Glutamatergic neuron (in vitro differentiated cells): Measurements from ENCODE around the gene SH3YL1. TPM values are rescaled to one million over a fixed set of nuclear protein-coding genes. Genes with fewer than 3 reads are reported as not detected.

ENCODE experiments used
- DNase-seq: peaks from one replicate; pipeline ENCODE4 v3.0.0; 2022
- H3K27ac Mint-ChIP-seq: one replicate; pipeline ENCODE4 v1.8.0; 2020; ENCODE audit warnings: mild to moderate bottlenecking, mixed read lengths, inconsistent platforms; ENCODE audit not compliant: unreplicated experiment
- H3K27me3 Mint-ChIP-seq: one replicate; pipeline ENCODE4 v1.8.0; 2020; ENCODE audit warnings: mild to moderate bottlenecking, moderate library complexity, mixed read lengths, inconsistent platforms; ENCODE audit not compliant: unreplicated experiment
- H3K36me3 Mint-ChIP-seq: one replicate; pipeline ENCODE4 v1.8.0; 2020; ENCODE audit warnings: mild to moderate bottlenecking, mixed read lengths, inconsistent platforms; ENCODE audit not compliant: unreplicated experiment
- H3K4me1 Mint-ChIP-seq: one replicate; pipeline ENCODE4 v1.8.0; 2020; ENCODE audit warnings: mild to moderate bottlenecking, low read depth, mixed read lengths, inconsistent platforms; ENCODE audit not compliant: unreplicated experiment
- H3K4me3 Mint-ChIP-seq: one replicate; pipeline ENCODE4 v1.8.0; 2020; ENCODE audit warnings: mild to moderate bottlenecking, mixed read lengths, inconsistent platforms; ENCODE audit not compliant: unreplicated experiment
- H3K9me3 Mint-ChIP-seq: one replicate; pipeline ENCODE4 v1.8.0; 2020; ENCODE audit warnings: mild to moderate bottlenecking, moderate library complexity, mixed read lengths, inconsistent platforms; ENCODE audit not compliant: unreplicated experiment
- total RNA-seq: library from RNA; stranded (reverse); fragmentation: NEBNext Ultra II Directional; extraction: Animal tissue kit (Norgen Biotek cat#: 25700); gene quantifications from one replicate; pipeline ENCODE4 v1.2.1, GENCODE V29; 2021; ENCODE audit not compliant: unreplicated experiment
- TF ChIP-seq, protein P1 (sequence below): fragments of 200-600 bp; sonication (generic); IDR thresholded peaks from one replicate; pipeline ENCODE4 v1.5.0; 2021; ENCODE audit not compliant: partially characterized antibody, unreplicated experiment

Gene SH3YL1
- total RNA-seq, 1 donor from 2014 or later, result 21.4 TPM

DNA sequence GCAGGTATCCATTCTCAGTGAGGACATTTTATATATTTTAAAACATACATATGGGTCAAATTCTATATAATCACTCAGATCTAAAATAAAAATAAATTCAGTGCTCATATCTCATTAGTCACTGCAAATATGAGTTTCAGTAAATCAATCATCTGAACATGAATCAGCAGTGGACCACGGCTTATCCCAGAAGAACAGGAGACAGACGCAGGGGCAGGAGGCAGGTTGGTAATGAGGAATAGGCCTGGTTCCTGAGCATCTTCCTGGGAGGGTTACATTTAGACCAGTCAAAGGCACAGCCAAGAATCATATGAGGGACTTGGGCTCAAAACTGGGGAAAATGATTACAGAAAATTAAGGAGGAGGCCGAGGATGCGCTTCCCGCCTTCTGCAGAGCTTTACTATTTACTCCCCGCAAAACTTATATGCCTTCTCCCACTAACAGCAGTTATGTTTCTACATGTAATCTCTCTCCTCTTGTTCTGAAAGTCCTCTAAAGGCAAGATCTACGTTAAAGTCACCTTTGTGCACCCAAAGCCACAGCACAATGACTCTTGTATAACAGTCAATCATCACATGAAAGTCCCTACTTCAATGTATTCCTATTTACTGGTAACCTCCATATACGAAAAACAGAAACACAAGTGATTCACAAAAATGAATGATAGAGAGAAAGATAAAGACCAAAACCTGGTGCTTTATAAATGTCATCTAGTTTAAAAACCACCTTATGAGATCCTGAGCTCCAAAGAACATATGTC is 35.1 kb downstream of the SH3YL1 start:
- DNase-seq, result no peak
- Mint-ChIP-seq H3K27me3 (no peaks in the 10 kb centered on the region), H3K4me3 (no peak overlapping the region), H3K9me3 (no peaks in the 10 kb centered on the region), H3K36me3 (no peaks in the 10 kb centered on the region), H3K4me1 (peaks cover 2% of the 10 kb centered on the region), H3K27ac (no peak overlapping the region)
- TF ChIP-seq, protein P1, sequence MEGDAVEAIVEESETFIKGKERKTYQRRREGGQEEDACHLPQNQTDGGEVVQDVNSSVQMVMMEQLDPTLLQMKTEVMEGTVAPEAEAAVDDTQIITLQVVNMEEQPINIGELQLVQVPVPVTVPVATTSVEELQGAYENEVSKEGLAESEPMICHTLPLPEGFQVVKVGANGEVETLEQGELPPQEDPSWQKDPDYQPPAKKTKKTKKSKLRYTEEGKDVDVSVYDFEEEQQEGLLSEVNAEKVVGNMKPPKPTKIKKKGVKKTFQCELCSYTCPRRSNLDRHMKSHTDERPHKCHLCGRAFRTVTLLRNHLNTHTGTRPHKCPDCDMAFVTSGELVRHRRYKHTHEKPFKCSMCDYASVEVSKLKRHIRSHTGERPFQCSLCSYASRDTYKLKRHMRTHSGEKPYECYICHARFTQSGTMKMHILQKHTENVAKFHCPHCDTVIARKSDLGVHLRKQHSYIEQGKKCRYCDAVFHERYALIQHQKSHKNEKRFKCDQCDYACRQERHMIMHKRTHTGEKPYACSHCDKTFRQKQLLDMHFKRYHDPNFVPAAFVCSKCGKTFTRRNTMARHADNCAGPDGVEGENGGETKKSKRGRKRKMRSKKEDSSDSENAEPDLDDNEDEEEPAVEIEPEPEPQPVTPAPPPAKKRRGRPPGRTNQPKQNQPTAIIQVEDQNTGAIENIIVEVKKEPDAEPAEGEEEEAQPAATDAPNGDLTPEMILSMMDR, result no peak

DNA sequence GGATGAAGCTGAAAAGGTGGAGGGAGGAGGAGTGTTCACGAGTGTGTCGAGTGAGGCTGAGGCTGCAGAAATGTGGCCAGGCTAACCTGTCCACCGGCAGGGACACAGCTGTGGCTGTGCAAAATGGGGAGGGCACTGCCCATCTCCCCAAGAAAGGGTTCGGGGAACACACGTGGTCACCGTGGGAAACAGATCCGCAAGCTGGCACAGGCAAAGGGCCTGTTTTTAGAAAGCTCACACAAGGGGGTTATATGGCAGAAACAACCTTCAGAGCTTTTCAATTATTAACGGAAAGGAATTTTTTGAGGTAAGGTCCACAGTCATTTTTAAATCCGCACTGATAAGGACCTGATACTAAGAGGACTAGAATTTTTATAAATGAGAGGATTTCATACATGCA is 35.7 kb downstream of the SH3YL1 start:
- TF ChIP-seq, protein P1, result no peak
- Mint-ChIP-seq H3K27ac (no peak overlapping the region), H3K4me3 (no peak overlapping the region), H3K9me3 (no peaks in the 10 kb centered on the region), H3K36me3 (no peaks in the 10 kb centered on the region), H3K27me3 (no peaks in the 10 kb centered on the region), H3K4me1 (peaks cover 2% of the 10 kb centered on the region)
- no peak for DNase-seq

DNA sequence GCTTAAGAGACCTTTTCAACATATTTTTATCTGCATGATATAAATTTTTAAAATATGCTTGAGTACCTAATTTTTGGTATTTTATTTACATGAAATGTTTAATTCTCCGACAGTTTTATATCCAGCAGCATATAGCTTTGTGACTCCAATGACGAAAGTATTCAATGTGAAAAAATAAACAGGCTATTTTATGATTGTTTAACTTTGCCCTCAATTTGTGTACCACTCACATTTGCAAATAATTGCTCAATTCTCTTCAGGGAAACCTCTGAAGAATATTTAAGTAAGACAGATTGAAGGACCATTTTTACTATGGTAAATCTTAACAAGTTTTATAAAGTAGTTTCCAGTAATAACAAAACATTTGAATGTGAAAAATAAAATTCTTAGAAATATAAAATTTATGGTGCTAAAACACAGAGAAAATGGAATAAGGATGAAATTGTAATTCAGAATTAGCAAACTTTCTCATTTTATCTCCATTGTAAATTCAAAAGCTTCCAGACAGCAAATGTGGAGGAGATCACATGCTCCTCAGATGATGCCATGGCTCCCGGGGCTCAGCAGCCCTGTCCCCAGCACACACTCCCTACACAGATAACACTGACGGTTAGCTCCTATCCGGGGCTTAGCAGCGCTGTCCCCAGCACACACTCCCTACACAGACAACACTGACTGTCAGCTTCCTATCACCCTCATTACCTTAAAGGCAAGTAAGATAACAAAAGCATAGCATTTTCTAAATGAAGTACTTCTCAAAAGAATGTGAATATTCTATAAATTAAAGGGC is 39.7 kb downstream of the SH3YL1 start:
- Mint-ChIP-seq H3K4me1 (no peaks in the 10 kb centered on the region), H3K36me3 (no peaks in the 10 kb centered on the region), H3K27me3 (no peaks in the 10 kb centered on the region), H3K9me3 (no peaks in the 10 kb centered on the region), H3K27ac (no peak overlapping the region), H3K4me3 (no peak overlapping the region)
- TF ChIP-seq, protein P1, result no peak
- no peak for DNase-seq

GRCh38 chr2:223451-223850 is 40.4 kb downstream of the SH3YL1 start:
- no peak for DNase-seq
- Mint-ChIP-seq H3K27ac (no peak overlapping the region), H3K9me3 (no peaks in the 10 kb centered on the region), H3K4me3 (no peak overlapping the region), H3K27me3 (no peaks in the 10 kb centered on the region), H3K36me3 (no peaks in the 10 kb centered on the region), H3K4me1 (no peaks in the 10 kb centered on the region)
- TF ChIP-seq, protein P1, result no peak

GRCh38 chr2:216068-216467 is 47.8 kb downstream of the SH3YL1 start:
- Mint-ChIP-seq H3K27ac (no peak overlapping the region), H3K36me3 (peaks cover 7% of the 10 kb centered on the region), H3K4me1 (no peaks in the 10 kb centered on the region), H3K9me3 (peaks cover 3% of the 10 kb centered on the region), H3K27me3 (no peaks in the 10 kb centered on the region), H3K4me3 (no peak overlapping the region)
- DNase-seq, result no peak
- TF ChIP-seq, protein P1, result no peak
